Caco-2 (cell line): ENCODE results near the gene SORCS2. TPM values are rescaled to one million over a fixed set of nuclear protein-coding genes. Genes with fewer than 3 reads are reported as not detected.

Experiments used
- BruUV-seq: library from RNA; stranded (reverse); fragments of 400-500 nt; replicated peaks from 2 replicates; lab custom pipeline; 2021; lab: Mats Ljungman, UMichigan
- CTCF ChIA-PET: fragments of 300-600 bp; sonication (Branson Sonifier 250); formaldehyde crosslinking; loops from one replicate; lab custom pipeline; 2022; ENCODE audit warnings: antibody characterized with exemption; lab: Charles Lee
- POLR2A ChIA-PET: fragments of 300-600 bp; sonication (Branson Sonifier 250); formaldehyde crosslinking; loops from one replicate; lab custom pipeline; 2022; ENCODE audit warnings: antibody characterized with exemption; lab: Charles Lee
- DNase-seq, 2 experiments: peaks; one replicate each; pipeline versions ENCODE4 v3.0.0 to v3.0.0-alpha.2; 2020 to 2022
- H3K27me3 ChIP-seq: replicated peaks from 2 replicates; pipeline ENCODE4 v1.6.0; 2011; ENCODE audit warnings: low read length; ENCODE audit not compliant: control insufficient read depth, insufficient read depth
- H3K36me3 ChIP-seq: 2 replicates; pipeline ENCODE4 v1.5.1; 2011; ENCODE audit warnings: low read length; ENCODE audit not compliant: control insufficient read depth, insufficient read depth
- H3K4me1 ChIP-seq: fragments of 250-450 bp; sonication (Bioruptor Pico); 2 replicates; pipeline ENCODE4 v1.5.1; 2020; ENCODE audit warnings: mild to moderate bottlenecking
- H3K4me3 ChIP-seq: 2 replicates; pipeline ENCODE4 v1.5.1; 2011; ENCODE audit warnings: low read depth, mild to moderate bottlenecking, control low read depth, low read length
- H3K9me3 ChIP-seq: fragments of 250-450 bp; sonication (Bioruptor Pico); 2 replicates; pipeline ENCODE4 v1.5.1; 2020; ENCODE audit warnings: mild to moderate bottlenecking, moderate library complexity
- H3K27ac Mint-ChIP-seq: one replicate; pipeline ENCODE4 v1.8.0; 2022; ENCODE audit warnings: mixed read lengths; ENCODE audit not compliant: unreplicated experiment
- H3K27me3 Mint-ChIP-seq: one replicate; pipeline ENCODE4 v1.8.0; 2022; ENCODE audit warnings: mixed read lengths; ENCODE audit not compliant: insufficient read depth, unreplicated experiment
- H3K36me3 Mint-ChIP-seq: one replicate; pipeline ENCODE4 v1.8.0; 2022; ENCODE audit warnings: mild to moderate bottlenecking, mixed read lengths; ENCODE audit not compliant: insufficient read depth, unreplicated experiment
- H3K4me1 Mint-ChIP-seq: one replicate; pipeline ENCODE4 v1.8.0; 2022; ENCODE audit warnings: low read depth, mixed read lengths; ENCODE audit not compliant: unreplicated experiment
- H3K4me3 Mint-ChIP-seq: one replicate; pipeline ENCODE4 v1.8.0; 2022; ENCODE audit warnings: mild to moderate bottlenecking, moderate library complexity, mixed read lengths; ENCODE audit not compliant: unreplicated experiment
- H3K9me3 Mint-ChIP-seq: one replicate; pipeline ENCODE4 v1.8.0; 2022; ENCODE audit warnings: mixed read lengths; ENCODE audit not compliant: unreplicated experiment
- CTCF ChIP-seq, 2 experiments: fragments of 200-600 bp in 1 of 2; IDR thresholded peaks; 1 replicate in 1 of 2; 2 replicates in 1 of 2; pipeline versions ENCODE4 v1.5.1 to v1.8.0; 2011 to 2022; ENCODE audit warnings: antibody characterized with exemption in 1 of 2, control low read depth in 1 of 2, inconsistent platforms in 1 of 2, low read depth in 1 of 2, low read length in 1 of 2, mild to moderate bottlenecking in 1 of 2, moderate library complexity in 1 of 2; ENCODE audit not compliant: insufficient read depth in 1 of 2, severe bottlenecking in 1 of 2, unreplicated experiment in 1 of 2
- intact Hi-C: fragments of 100-400 bp; cut with micrococcal nuclease; formaldehyde crosslinking; loops from one replicate; pipeline ENCODE4 v1.10.0; 2022; ENCODE audit not compliant: unreplicated experiment
- total RNA-seq: library from RNA; stranded (reverse); gene quantifications from 2 replicates; pipeline ENCODE4 v1.2.3, GENCODE V29; 2022

Gene SORCS2
- total RNA-seq, 1 experiment from 2014 or later = 1.6 TPM

- CTCF ChIA-PET = no interaction called here
- Histone ChIP-seq H3K36me3 (no peaks in the 10 kb centered on the region), H3K9me3 (peaks cover 8% of the 10 kb centered on the region), H3K4me1 (no peaks in the 10 kb centered on the region), H3K4me3 (no peak overlapping the region), H3K27me3 (no peaks in the 10 kb centered on the region)
- no peaks in the 10 kb centered on the region for H3K27me3 Mint-ChIP-seq
- no peaks in the 10 kb centered on the region for H3K36me3 Mint-ChIP-seq
- no peak for DNase-seq
- no peaks in the 10 kb centered on the region for H3K9me3 Mint-ChIP-seq
- intact Hi-C loops = no loop called here
- no peak overlapping the region for H3K27ac Mint-ChIP-seq
- POLR2A ChIA-PET = no interaction called here
- H3K4me1 Mint-ChIP-seq = no peaks in the 10 kb centered on the region
- no peak for TF ChIP-seq CTCF (IDR thresholded peaks at IDR 0.05; ENCODE audit: insufficient read depth in 1 of 2, low read depth in 1 of 2, low read length in 1 of 2, severe bottlenecking in 1 of 2, unreplicated experiment in 1 of 2)
- no peak overlapping the region for H3K4me3 Mint-ChIP-seq
- BruUV-seq = no TSS peak
These were observed 17.4 kb downstream of the SORCS2 start for GRCh38 chr4:7209699-7210098.

GRCh38 chr4:7210824-7211223, 18.5 kb downstream of the SORCS2 start:
- Mint-ChIP-seq H3K27me3 (no peaks in the 10 kb centered on the region), H3K4me3 (no peak overlapping the region), H3K36me3 (no peaks in the 10 kb centered on the region), H3K4me1 (no peaks in the 10 kb centered on the region), H3K27ac (no peak overlapping the region), H3K9me3 (no peaks in the 10 kb centered on the region)
- intact Hi-C loops = no loop called here
- no peak for TF ChIP-seq CTCF (IDR thresholded peaks at IDR 0.05; ENCODE audit: insufficient read depth in 1 of 2, low read depth in 1 of 2, low read length in 1 of 2, severe bottlenecking in 1 of 2, unreplicated experiment in 1 of 2)
- BruUV-seq = no TSS peak
- POLR2A ChIA-PET = no interaction called here
- CTCF ChIA-PET = no interaction called here
- H3K27me3 ChIP-seq = no peaks in the 10 kb centered on the region
- no peaks in the 10 kb centered on the region for H3K4me1 ChIP-seq
- H3K4me3 ChIP-seq = no peak overlapping the region
- no peaks in the 10 kb centered on the region for H3K36me3 ChIP-seq
- H3K9me3 ChIP-seq = peaks cover 8% of the 10 kb centered on the region
- DNase-seq = no peak

- no TSS peak for BruUV-seq
- H3K4me1 Mint-ChIP-seq = peaks cover 11% of the 10 kb centered on the region
- ChIA-PET CTCF (no interaction called here), POLR2A (no interaction called here)
- peaks cover 10% of the 10 kb centered on the region for H3K9me3 Mint-ChIP-seq
- no peak for TF ChIP-seq CTCF (IDR thresholded peaks at IDR 0.05; ENCODE audit: insufficient read depth in 1 of 2, low read depth in 1 of 2, low read length in 1 of 2, severe bottlenecking in 1 of 2, unreplicated experiment in 1 of 2)
- H3K27me3 ChIP-seq = no peaks in the 10 kb centered on the region
- no peaks in the 10 kb centered on the region for H3K36me3 ChIP-seq
- intact Hi-C loops = no loop called here
- H3K36me3 Mint-ChIP-seq = no peaks in the 10 kb centered on the region
- no peaks in the 10 kb centered on the region for H3K27me3 Mint-ChIP-seq
- H3K4me1 ChIP-seq = peaks cover 11% of the 10 kb centered on the region
- H3K4me3 Mint-ChIP-seq = no peak overlapping the region
- DNase-seq = no peak
- peaks cover 8% of the 10 kb centered on the region for H3K9me3 ChIP-seq
- no peak overlapping the region for H3K4me3 ChIP-seq
- no peak overlapping the region for H3K27ac Mint-ChIP-seq
These were observed 19.9 kb downstream of the SORCS2 start for GRCh38 chr4:7212101-7212674.
